Measurements from ENCODE around the gene NTN3.

GRCh38 chr16:2485811-2486507 lies 14.9 kb downstream of the NTN3 start:
- no peak for TF ChIP-seq CTCF (conservative IDR thresholded peaks at IDR 0.05 in 1 of 2, IDR thresholded peaks at IDR 0.05 in 1 of 2; ENCODE audit: extremely low read depth in 1 of 2, insufficient read depth in 1 of 2, low read depth in 1 of 2, low read length in 2 of 2)
- TF ChIP-seq EZH2 (IDR thresholded peaks at IDR 0.05; ENCODE audit: borderline replicate concordance, low read length), result no peak

Measured in mammary epithelial cell (primary cell).